Stomach (tissue), 4 donors: Measurements from ENCODE around the gene WWOX.

Experiments used
- CTCF ChIP-seq, 7 experiments: fragments of 450-650 bp in 4 of 7; fragments of 200-600 bp in 3 of 7; sonication (generic) in 3 of 7; IDR thresholded peaks; one replicate each; pipeline ENCODE4 v1.5.1; 2016 to 2019; ENCODE audit warnings: antibody characterized with exemption in 7 of 7, control low read depth in 2 of 7, mild to moderate bottlenecking in 1 of 7
- EP300 ChIP-seq: sonication (generic); formaldehyde crosslinking; IDR thresholded peaks from one replicate; pipeline ENCODE4 v1.6.1; 2017; ENCODE audit warnings: antibody characterized with exemption
- POLR2A ChIP-seq, 4 donors: fragments of 450-650 bp; IDR thresholded peaks; one replicate each; pipeline ENCODE4 v1.6.1; 2016; ENCODE audit warnings: antibody characterized with exemption in 4 of 4, control low read depth in 2 of 4, mild to moderate bottlenecking in 1 of 4, moderate library complexity in 1 of 4
- POLR2AphosphoS5 ChIP-seq, 3 donors: sonication (generic); formaldehyde crosslinking; IDR thresholded peaks; one replicate each; pipeline ENCODE4 v1.6.1; 2016; ENCODE audit warnings: antibody characterized with exemption in 3 of 3

- TF ChIP-seq CTCF (IDR thresholded peaks at IDR 0.05): no peak
- TF ChIP-seq POLR2A (IDR thresholded peaks at IDR 0.05): no peak
- no peak for TF ChIP-seq POLR2AphosphoS5 (IDR thresholded peaks at IDR 0.05)
- TF ChIP-seq EP300: no peak
Measured at GRCh38 chr16:78890373-78890895, 791.0 kb downstream of the WWOX start.
